ENCODE data around the gene GPR162.

Gene GPR162

GRCh38 chr12:6775185-6776174, 46.1 kb upstream of the GPR162 start:
- no peak for DNase-seq (ENCODE audit: low read depth in 2 of 2)
- H3K4me3 ChIP-seq (replicated peaks in 1 of 2; ENCODE audit: low read depth in 2 of 2, low read length in 2 of 2) = no peak overlapping the region
- TF ChIP-seq CTCF (IDR thresholded peaks at IDR 0.05; ENCODE audit: low read depth, low read length) = no peak

GRCh38 chr12:6777386-6777785, 44.2 kb upstream of the GPR162 start:
- no peak overlapping the region for H3K4me3 ChIP-seq (replicated peaks in 1 of 2; ENCODE audit: low read depth in 2 of 2, low read length in 2 of 2)
- DNase-seq (ENCODE audit: low read depth in 2 of 2) = no peak
- TF ChIP-seq CTCF (IDR thresholded peaks at IDR 0.05; ENCODE audit: low read depth, low read length) = no peak

GRCh38 chr12:6778217-6778573, 43.4 kb upstream of the GPR162 start:
- no peak for TF ChIP-seq CTCF (IDR thresholded peaks at IDR 0.05; ENCODE audit: low read depth, low read length)
- DNase-seq (ENCODE audit: low read depth in 2 of 2) = peak; percentile 34 to 57
- H3K4me3 ChIP-seq (replicated peaks in 1 of 2; ENCODE audit: low read depth in 2 of 2, low read length in 2 of 2) = peak overlapping the region; percentile 37 to 45

- peak; percentile 90 for TF ChIP-seq CTCF (IDR thresholded peaks at IDR 0.05; ENCODE audit: low read depth, low read length)
- peak overlapping the region; percentile 37 to 45 for H3K4me3 ChIP-seq (replicated peaks in 1 of 2; ENCODE audit: low read depth in 2 of 2, low read length in 2 of 2)
- DNase-seq (ENCODE audit: low read depth in 2 of 2) = peak; percentile 94 to 96
Measured at GRCh38 chr12:6778574-6779550, 42.8 kb upstream of the GPR162 start.

- no peak for DNase-seq (ENCODE audit: low read depth in 2 of 2)
- TF ChIP-seq CTCF (IDR thresholded peaks at IDR 0.05; ENCODE audit: low read depth, low read length) = no peak
- no peak overlapping the region for H3K4me3 ChIP-seq (replicated peaks in 1 of 2; ENCODE audit: low read depth in 2 of 2, low read length in 2 of 2)
Measured at GRCh38 chr12:6779708-6780432, 41.8 kb upstream of the GPR162 start.

GRCh38 chr12:6780573-6780972, 41.0 kb upstream of the GPR162 start:
- H3K4me3 ChIP-seq (replicated peaks in 1 of 2; ENCODE audit: low read depth in 2 of 2, low read length in 2 of 2) = no peak overlapping the region
- DNase-seq (ENCODE audit: low read depth in 2 of 2) = no peak
- no peak for TF ChIP-seq CTCF (IDR thresholded peaks at IDR 0.05; ENCODE audit: low read depth, low read length)
